Activated CD4-positive, alpha-beta T cell treated with anti-CD3 and anti-CD28 coated beads for 36 hours (primary cell): ENCODE data around the gene ZNF691. TPM values are rescaled to one million over a fixed set of nuclear protein-coding genes. Genes with fewer than 3 reads are reported as not detected.
"Not testable (repeated sequence)": the region's sequence is repeated elsewhere in the genome, so short reads cannot be mapped to it uniquely, and the experiment has no call there.

Experiments
- ATAC-seq: fragments of 200-7000 bp; cut with Tn5 transposase; one replicate; pipeline ENCODE4 v1.10.0; 2021; ENCODE audit warnings: mild to moderate bottlenecking, moderate library complexity
- CTCF ChIA-PET: fragments of 350-600 bp; sonication (Branson Sonifier 250); formaldehyde crosslinking; loops from one replicate; lab custom pipeline; 2021; ENCODE audit warnings: antibody characterized with exemption; lab: Charles Lee
- POLR2A ChIA-PET: fragments of 350-600 bp; sonication (Branson Sonifier 250); formaldehyde crosslinking; loops from one replicate; lab custom pipeline; 2021; ENCODE audit warnings: antibody characterized with exemption, inconsistent platforms; lab: Charles Lee
- DNase-seq: peaks from one replicate; pipeline ENCODE4 v3.0.0-alpha.2; 2020
- H3K27ac Mint-ChIP-seq: one replicate; pipeline ENCODE4 v1.8.0; 2021; ENCODE audit warnings: mixed read lengths
- H3K27me3 Mint-ChIP-seq: one replicate; pipeline ENCODE4 v1.8.0; 2021; ENCODE audit warnings: mixed read lengths
- H3K36me3 Mint-ChIP-seq: one replicate; pipeline ENCODE4 v1.8.0; 2021; ENCODE audit warnings: low read depth, mixed read lengths
- H3K4me1 Mint-ChIP-seq: one replicate; pipeline ENCODE4 v1.8.0; 2021; ENCODE audit warnings: mixed read lengths
- H3K4me3 Mint-ChIP-seq: one replicate; pipeline ENCODE4 v1.8.0; 2021; ENCODE audit warnings: mild to moderate bottlenecking, moderate library complexity, mixed read lengths
- H3K9me3 Mint-ChIP-seq: one replicate; pipeline ENCODE4 v1.8.0; 2021; ENCODE audit warnings: low read depth, mixed read lengths
- intact Hi-C, 2 experiments: fragments of 100-400 bp; cut with DNase I in 1 of 2; cut with micrococcal nuclease in 1 of 2; formaldehyde crosslinking; loops; one replicate each; pipeline versions ENCODE4 v1.14.2 to v1.15.1; 2022 to 2024; cut with DNase I, micrococcal nuclease
- total RNA-seq, 2 experiments: library from RNA; stranded (reverse); gene quantifications; one replicate each; pipeline ENCODE4 v1.2.3, GENCODE V29; 2021

The ZNF691 gene
- total RNA-seq, 2 experiments from 2014 or later, result 10.5 to 11.7 TPM

GRCh38 chr1:42877380-42877779 lies 31.0 kb downstream of the ZNF691 start:
- H3K4me3 Mint-ChIP-seq, result no peak overlapping the region
- H3K36me3 Mint-ChIP-seq, result no peaks in the 10 kb centered on the region
- DNase-seq (no peak), ATAC-seq (no peak)
- CTCF ChIA-PET, result no interaction called here
- no peaks in the 10 kb centered on the region for H3K27me3 Mint-ChIP-seq
- H3K4me1 Mint-ChIP-seq, result no peaks in the 10 kb centered on the region
- H3K9me3 Mint-ChIP-seq, result peaks cover 6% of the 10 kb centered on the region
- H3K27ac Mint-ChIP-seq, result no peak overlapping the region
- POLR2A ChIA-PET, result interaction anchor here (0.7 kb wide), 1 partner anchor 13 kb away, joined by 3 read pairs; no protein-coding TSS in a partner anchor
- intact Hi-C loops, result no loop called here

- H3K4me1 Mint-ChIP-seq, result no peaks in the 10 kb centered on the region
- intact Hi-C loops, result no loop called here
- no peak for DNase-seq
- no peak for ATAC-seq
- POLR2A ChIA-PET, result no interaction called here
- no peaks in the 10 kb centered on the region for H3K36me3 Mint-ChIP-seq
- CTCF ChIA-PET, result interaction anchor here (0.7 kb wide), 1 partner anchor 116 kb away, joined by 3 read pairs; no protein-coding TSS in a partner anchor
- no peak overlapping the region for H3K4me3 Mint-ChIP-seq
- H3K9me3 Mint-ChIP-seq, result no peaks in the 10 kb centered on the region
- peaks cover 4% of the 10 kb centered on the region for H3K27me3 Mint-ChIP-seq
- no peak overlapping the region for H3K27ac Mint-ChIP-seq
These were observed 34.0 kb downstream of the ZNF691 start for GRCh38 chr1:42880384-42880783.

- no peaks in the 10 kb centered on the region for H3K9me3 Mint-ChIP-seq
- DNase-seq (no peak), ATAC-seq (no peak)
- no peaks in the 10 kb centered on the region for H3K36me3 Mint-ChIP-seq
- H3K4me3 Mint-ChIP-seq, result no peak overlapping the region
- peaks cover 4% of the 10 kb centered on the region for H3K27me3 Mint-ChIP-seq
- H3K4me1 Mint-ChIP-seq, result no peaks in the 10 kb centered on the region
- ChIA-PET POLR2A (no interaction called here), CTCF (no interaction called here)
- no peak overlapping the region for H3K27ac Mint-ChIP-seq
- intact Hi-C loops, result no loop called here
These were observed 39.8 kb downstream of the ZNF691 start for GRCh38 chr1:42886046-42886739.

- Mint-ChIP-seq H3K4me1 (no peaks in the 10 kb centered on the region), H3K27ac (no peak overlapping the region), H3K9me3 (no peaks in the 10 kb centered on the region), H3K36me3 (no peaks in the 10 kb centered on the region), H3K27me3 (peaks cover 4% of the 10 kb centered on the region), H3K4me3 (no peak overlapping the region)
- no peak for DNase-seq
- CTCF ChIA-PET, result no interaction called here
- ATAC-seq, result no peak
- POLR2A ChIA-PET, result no interaction called here
- intact Hi-C loops, result no loop called here
These were observed 40.4 kb downstream of the ZNF691 start for GRCh38 chr1:42886800-42887199.

- intact Hi-C loops, result no loop called here
- Mint-ChIP-seq H3K27me3 (peaks cover 4% of the 10 kb centered on the region), H3K27ac (no peak overlapping the region), H3K36me3 (no peaks in the 10 kb centered on the region), H3K4me1 (no peaks in the 10 kb centered on the region), H3K9me3 (no peaks in the 10 kb centered on the region), H3K4me3 (no peak overlapping the region)
- DNase-seq (no peak), ATAC-seq (no peak)
- ChIA-PET POLR2A (no interaction called here), CTCF (no interaction called here)
These were observed 41.0 kb downstream of the ZNF691 start for GRCh38 chr1:42887366-42887765.

- CTCF ChIA-PET, result no interaction called here
- intact Hi-C loops, result no loop called here
- POLR2A ChIA-PET, result no interaction called here
- Mint-ChIP-seq H3K4me1 (no peaks in the 10 kb centered on the region), H3K27me3 (peaks cover 4% of the 10 kb centered on the region), H3K27ac (no peak overlapping the region), H3K4me3 (no peak overlapping the region), H3K36me3 (no peaks in the 10 kb centered on the region), H3K9me3 (no peaks in the 10 kb centered on the region)
- ATAC-seq (no peak), DNase-seq (no peak)
These were observed 41.7 kb downstream of the ZNF691 start for GRCh38 chr1:42888013-42888633.

GRCh38 chr1:42889264-42889663 lies 42.9 kb downstream of the ZNF691 start:
- DNase-seq (no peak), ATAC-seq (no peak)
- Mint-ChIP-seq H3K27ac (no peak overlapping the region), H3K9me3 (no peaks in the 10 kb centered on the region), H3K27me3 (peaks cover 4% of the 10 kb centered on the region), H3K4me1 (no peaks in the 10 kb centered on the region), H3K36me3 (no peaks in the 10 kb centered on the region), H3K4me3 (no peak overlapping the region)
- CTCF ChIA-PET, result interaction anchor here (1.1 to 1.7 kb wide), 2 partner anchors 23 to 195 kb away, joined by 3 to 5 read pairs; no protein-coding TSS in a partner anchor
- POLR2A ChIA-PET, result no interaction called here
- intact Hi-C loops, result no loop called here

GRCh38 chr1:42891465-42892138 lies 45.2 kb downstream of the ZNF691 start:
- H3K4me3 Mint-ChIP-seq, result no peak overlapping the region
- H3K27me3 Mint-ChIP-seq, result no peaks in the 10 kb centered on the region
- ChIA-PET CTCF (interaction anchor here (0.5 to 0.6 kb wide), 2 partner anchors 284 to 579 kb away, joined by 3 read pairs; no protein-coding TSS in a partner anchor), POLR2A (no interaction called here)
- no peak overlapping the region for H3K27ac Mint-ChIP-seq
- no peaks in the 10 kb centered on the region for H3K36me3 Mint-ChIP-seq
- DNase-seq (no peak), ATAC-seq (no peak)
- peaks cover 4% of the 10 kb centered on the region for H3K9me3 Mint-ChIP-seq
- intact Hi-C loops, result no loop called here
- no peaks in the 10 kb centered on the region for H3K4me1 Mint-ChIP-seq

GRCh38 chr1:42899960-42900359 lies 53.5 kb downstream of the ZNF691 start:
- ChIA-PET POLR2A (interaction anchor here (0.6 kb wide), 1 partner anchor 21 kb away, joined by 3 read pairs; no protein-coding TSS in a partner anchor), CTCF (interaction anchor here (3.5 kb wide), 1 partner anchor 173 kb away, joined by 12 read pairs; no protein-coding TSS in a partner anchor)
- peaks cover 11% of the 10 kb centered on the region for H3K9me3 Mint-ChIP-seq
- ATAC-seq, DNase-seq, H3K4me3 Mint-ChIP-seq, H3K4me1 Mint-ChIP-seq, H3K36me3 Mint-ChIP-seq, intact Hi-C loops, H3K27ac Mint-ChIP-seq: not testable (repeated sequence)
- H3K27me3 Mint-ChIP-seq, result peaks cover 14% of the 10 kb centered on the region
